ENCODE data around the gene PLA2G15.

PLA2G15 gene

DNA sequence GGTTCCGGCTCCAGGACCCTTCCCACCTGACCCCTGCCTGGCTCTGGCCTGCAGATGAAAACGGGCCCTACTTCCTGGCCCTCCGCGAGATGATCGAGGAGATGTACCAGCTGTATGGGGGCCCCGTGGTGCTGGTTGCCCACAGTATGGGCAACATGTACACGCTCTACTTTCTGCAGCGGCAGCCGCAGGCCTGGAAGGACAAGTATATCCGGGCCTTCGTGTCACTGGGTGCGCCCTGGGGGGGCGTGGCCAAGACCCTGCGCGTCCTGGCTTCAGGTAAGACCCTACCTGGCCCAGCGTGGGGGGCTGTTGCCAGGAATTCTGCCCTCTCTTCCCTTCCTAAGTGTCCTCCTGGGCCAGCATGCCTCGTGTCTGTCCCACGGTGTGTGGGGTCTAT, 10.5 kb downstream of the PLA2G15 start:
- DNase-seq: no peak

DNA sequence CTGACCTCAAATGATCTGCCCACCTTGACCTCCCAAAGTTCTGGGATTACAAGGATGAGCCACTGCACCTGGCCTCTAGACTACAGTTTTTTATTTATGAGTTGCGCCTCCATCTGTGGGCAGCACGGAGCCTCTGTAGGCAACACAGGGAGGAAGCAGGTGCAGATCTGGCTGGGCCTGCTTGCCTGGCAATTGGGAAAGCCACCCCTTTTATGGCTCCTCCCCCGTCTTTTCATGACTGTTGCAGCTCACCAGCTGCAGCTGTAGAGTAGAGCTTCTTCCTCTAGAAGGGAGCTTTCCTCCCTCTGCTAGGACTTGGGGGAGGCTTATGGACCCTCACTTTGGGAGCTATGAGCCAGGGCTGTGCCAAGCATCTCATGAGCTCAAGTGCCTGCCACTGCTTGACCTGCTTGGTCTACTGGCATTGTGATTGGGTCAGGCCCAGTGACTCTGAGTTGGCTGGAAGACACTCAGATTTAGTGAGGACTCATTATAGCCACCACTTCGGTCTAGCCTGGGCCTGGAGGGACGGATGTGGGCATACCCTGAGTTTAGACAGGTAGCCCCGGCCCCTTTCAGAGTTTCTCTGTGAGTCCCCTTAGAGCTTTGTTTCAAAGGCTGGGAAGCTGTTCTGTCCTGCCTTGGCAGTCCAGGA, 12.2 kb downstream of the PLA2G15 start:
- no peak for DNase-seq

DNA sequence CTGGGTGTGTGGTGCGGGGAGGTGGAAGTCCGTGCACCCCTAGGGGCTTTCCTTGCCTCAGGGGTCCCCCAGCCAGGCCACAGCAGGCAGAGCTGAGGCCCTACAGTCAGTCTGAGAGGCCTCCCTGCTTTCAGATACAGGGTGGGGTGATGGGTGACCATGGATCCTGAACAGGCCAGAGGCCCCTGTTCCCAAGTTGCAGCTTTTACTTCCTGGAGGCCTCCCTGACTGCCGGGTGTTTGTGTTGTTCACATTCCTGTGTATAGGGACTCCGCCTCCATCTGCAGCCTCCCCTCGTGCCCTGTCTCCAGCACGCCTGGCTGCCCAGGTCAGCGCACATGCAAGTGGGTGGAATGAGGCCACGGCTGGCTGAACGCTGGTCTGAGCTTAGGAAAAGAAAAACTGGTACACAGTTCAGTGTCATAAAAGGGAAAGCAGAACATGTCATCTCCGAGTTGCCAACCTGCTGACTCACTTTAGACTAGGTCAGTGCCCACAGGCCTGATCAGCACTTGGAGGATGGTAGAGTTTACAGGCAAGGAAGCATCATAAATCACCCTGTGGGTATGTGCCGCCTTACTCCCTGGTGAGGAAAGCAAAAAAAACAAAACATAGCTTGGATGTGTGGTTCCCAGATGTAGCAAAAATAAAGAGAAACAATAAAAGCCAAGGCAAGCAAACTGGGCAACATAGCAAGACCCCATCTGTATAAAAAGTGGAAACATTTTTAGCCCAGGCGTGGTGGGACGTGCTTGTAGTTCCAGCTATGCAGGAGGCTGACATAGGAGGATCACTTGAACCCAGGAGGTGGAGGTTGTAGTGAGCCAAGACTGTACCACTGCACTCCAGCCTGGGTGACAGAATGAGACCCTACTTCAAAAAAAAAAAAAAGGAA, 13.0 kb downstream of the PLA2G15 start:
- DNase-seq: no peak

DNA sequence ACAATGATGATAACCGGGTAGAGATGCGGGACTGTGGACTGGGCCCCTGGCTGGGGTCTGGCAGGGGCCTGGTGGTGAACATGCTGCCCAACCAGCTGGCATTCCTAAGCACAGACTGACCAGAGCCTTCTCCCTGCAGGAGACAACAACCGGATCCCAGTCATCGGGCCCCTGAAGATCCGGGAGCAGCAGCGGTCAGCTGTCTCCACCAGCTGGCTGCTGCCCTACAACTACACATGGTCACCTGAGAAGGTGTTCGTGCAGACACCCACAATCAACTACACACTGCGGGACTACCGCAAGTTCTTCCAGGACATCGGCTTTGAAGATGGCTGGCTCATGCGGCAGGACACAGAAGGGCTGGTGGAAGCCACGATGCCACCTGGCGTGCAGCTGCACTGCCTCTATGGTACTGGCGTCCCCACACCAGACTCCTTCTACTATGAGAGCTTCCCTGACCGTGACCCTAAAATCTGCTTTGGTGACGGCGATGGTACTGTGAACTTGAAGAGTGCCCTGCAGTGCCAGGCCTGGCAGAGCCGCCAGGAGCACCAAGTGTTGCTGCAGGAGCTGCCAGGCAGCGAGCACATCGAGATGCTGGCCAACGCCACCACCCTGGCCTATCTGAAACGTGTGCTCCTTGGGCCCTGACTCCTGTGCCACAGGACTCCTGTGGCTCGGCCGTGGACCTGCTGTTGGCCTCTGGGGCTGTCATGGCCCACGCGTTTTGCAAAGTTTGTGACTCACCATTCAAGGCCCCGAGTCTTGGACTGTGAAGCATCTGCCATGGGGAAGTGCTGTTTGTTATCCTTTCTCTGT, 14.0 kb downstream of the PLA2G15 start:
- no peak for DNase-seq

DNA sequence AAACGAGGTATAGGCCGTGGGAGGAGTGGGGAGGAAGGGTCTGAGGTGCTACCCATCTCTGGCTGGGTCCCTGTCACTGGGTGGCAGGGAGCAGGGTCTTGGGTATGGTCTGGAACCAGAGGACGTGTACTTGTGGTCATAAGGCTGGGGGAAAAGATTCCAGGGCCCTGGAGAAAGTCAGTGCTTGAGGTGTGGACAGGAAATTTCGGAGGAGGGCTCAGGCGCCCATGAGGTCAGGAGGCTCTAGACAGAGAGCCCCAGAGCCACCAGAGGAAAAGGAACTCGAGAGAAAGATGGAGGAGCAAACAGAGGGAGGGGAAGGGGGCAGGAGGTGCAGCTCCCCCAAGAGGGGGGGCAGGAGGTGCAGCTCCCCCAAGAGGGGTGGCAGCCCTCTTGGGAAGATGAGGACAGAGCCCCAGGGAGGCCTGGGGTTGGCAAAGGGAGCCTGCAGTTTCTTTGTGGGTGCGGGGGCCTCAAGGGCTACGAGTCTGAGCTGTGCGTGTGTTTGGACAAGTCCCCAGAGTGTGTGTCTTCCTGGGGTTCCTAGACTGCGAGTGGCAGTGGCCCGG, 18.5 kb downstream of the PLA2G15 start:
- DNase-seq: no peak

DNA sequence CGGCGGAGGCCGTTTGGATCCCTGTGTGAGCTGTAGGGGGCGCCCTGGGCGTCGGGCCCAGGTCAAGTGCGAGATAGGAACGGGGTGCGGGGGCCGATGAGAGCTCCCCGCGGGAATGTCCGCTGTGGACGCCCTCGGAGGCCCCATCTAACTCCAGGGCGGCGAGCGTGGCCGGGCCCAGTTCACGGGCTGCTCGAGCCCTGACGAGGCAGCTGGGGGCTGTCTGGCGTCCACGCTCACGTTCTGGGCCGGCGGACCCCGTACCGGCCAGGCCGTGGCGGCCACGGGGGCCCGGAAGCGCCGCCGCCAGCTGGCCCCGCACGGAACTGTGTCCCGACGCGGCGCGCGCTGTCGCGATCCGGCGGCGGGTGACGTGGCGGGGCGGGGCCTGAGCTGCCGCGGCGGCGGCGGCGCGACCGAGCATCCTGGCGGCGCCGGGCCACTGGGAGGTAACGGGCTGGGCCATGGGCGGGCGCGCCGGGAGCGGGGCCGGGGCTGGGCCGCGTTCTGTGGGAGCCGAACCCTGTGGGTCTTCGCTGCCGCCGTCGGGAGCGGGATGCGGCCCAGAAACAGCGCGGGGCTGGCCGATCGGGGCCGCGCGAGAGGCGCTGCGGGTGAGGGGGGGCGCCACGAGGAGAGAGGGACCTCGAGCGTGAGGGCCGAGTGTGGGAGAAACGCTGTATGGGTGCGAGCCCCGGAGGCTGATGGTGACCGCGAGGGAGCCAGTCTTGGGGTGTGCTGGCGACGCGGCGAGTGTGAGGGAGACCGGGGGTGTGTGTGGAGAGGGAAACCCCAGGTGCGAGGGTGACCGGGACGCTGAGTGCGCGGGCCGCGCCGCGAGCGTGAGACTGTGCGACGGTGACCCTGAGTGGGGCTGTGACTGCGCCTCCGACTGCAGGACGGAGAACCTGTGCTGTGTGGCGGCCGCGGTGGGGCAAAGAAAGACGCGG, 19.2 kb downstream of the PLA2G15 start, which contains the start of gene SLC7A6:
TSS of gene SLC7A6 (plus strand) at position 399 of the 950 bp plus-strand sequence. CDS start 10,201 bp downstream, outside the sequence.
- peak; percentile 86 for DNase-seq

DNA sequence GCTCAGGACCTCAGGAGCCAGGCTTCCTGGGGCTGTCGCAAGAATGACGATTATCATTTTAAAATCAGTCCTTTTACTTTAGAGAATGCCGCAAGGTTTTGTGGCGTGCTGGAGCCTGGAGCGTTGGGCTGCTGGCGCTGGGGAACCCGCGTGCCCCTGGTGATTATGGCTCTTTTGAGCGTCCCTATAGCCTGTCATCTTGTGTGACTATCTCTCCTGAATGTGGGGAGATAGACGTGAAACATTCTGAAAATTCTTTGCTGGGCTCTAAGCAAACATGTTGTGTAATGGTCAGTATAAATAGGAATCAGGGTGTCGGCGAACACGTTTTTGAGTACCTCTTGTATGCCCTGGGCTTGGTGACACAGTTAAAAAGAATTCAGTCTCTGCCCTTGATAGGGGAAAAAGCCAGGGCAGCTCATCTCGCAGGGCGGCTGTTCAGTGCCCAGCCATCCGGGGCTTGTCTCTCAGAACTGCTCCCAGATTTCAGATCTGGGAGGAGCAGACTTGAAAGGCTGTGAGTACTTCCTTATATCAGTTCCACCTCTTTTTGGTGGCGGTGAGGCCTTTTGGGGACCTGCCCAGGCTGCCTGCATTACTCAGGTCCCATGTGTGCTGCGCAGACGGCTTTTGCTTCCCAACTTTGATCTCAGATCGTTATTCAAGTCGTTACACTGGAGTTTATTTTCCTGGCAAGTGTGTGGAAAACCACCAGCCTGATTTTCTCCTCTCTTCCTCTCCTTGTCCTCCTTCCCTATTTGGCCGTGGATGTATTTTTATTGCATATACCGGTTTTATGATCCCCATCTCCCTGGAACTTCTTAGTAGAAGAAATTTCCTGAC, 20.1 kb downstream of the PLA2G15 start:
- DNase-seq: peak; percentile 47

DNA sequence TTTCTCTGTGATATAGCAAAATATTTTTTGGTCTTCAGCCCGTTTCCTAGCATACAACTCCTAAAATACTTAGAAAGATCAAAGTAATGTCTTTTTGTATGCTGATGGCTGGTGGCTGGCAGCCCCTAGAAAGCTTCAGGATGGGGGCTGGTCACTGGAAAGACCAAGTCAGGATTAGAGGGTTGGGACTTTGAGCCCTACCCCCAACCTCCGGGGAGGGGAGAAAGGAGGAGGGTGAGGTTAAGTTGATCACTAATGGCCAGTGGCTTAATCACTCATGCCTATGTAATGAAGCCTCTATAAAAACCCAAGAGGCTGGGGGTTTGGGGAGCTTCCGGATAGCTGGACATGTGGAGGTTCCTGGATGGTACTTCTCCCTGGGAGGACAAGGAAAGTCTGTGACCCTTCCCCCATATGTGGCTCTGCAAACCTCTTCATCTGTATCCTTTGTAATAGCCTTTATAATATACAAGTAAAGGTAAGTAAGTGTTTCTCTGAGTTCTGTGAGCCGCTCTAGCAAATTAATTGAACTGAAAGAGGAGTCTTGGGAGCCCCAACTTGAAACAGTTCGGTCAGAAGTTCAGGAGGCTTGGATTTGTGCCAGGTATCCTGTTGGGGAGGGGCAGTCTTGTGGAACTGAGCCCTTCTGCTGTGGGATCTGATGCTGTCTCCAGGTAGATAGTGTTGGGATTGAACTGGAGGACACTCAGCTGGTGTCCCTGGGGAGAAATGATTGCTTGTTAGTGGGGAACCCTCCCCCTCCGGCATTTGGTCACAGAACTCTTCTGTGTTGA, 22.6 kb downstream of the PLA2G15 start:
- no peak for DNase-seq

DNA sequence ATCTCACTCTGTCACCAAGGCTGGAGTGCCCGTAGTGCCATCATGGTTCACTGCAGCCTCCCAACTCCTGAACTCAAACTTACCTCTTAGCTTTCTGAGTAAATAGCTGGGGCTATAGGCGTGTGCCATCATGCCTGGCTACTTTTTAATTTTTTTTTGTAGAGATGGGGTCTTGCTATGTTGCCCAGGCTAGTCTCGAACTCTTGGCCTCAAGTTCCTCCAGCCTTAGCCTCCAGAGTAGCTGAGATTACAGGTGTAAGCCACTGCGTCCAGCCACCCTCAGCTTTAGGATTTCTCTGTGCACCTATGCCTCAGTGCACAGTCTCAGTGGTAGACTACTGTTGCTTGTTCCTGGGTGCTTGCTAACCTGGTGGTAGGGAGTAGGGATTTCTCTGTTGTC, 24.6 kb downstream of the PLA2G15 start:
- no peak for DNase-seq

DNA sequence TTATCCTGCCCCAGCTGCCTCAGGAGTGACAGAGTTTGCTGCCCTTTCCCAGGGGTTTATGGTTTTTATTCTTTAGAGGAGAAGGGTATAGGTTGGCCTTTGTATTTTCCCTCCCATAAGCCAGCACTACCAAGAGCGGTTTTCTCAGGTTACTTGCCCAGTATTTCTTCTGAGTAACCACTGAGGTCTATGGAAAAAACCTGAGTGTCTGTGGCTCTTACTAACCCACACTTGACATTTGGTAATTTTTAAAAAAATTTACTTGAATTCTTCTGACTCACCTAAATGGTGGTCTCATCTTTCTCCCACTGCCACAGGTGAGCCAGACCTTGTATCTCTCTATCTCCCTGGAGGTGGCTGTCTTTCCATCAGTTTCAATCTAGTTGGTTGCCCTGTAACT, 25.2 kb downstream of the PLA2G15 start:
- no peak for DNase-seq

DNA sequence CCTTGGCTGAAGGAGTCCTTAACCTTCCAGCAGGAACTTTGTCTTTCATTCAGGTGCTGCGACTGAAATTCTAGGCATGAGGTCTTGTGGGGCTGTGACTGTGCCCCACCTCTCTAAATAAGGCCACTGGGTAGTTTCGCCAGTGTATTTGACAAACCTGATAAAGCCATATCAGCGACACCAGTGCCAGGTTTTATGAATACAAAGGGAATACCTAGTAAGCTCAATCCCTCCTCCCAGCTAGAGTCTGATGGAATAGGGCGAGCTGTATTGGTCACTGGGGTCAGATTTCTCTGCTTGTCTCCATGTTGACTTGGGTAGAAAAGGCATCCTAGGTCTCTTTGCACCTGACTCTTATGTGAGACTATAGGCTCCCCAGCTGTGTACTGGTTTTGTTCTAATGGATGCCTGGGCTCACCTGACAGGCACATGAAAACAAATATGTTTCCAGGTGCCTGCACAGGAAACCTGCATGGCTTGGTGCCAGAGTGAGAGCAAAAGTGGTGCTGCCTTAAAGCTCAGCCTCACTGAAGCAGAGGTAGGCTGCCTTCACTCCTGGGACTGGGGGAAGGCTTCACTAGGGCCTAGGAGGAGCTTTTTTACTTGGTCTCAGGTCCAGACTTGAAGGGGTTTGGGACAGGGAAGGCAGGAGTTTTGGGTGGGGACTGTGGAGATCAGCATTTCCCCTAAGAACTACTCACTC, 27.5 kb downstream of the PLA2G15 start:
- peak; percentile 21 for DNase-seq

DNA sequence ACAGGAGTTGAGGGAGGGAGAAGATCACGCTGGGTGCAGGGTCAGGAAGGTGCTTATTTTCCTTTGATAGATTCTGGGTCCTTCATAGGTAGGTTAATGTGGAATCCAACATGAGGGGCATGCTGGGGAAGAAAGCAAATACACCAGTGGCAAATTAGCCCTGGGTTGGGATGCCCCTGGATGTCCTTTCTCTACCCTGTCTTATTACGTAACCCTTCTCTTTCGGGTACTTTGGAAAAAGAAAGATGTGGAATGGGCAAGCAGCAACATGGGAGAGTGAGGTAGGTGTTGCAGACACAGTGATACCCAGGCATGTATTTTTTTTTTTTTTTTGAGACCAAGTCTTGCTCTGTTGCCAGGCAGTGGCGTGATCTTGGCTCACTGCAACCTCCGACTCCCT, 28.3 kb downstream of the PLA2G15 start:
- no peak for DNase-seq

DNA sequence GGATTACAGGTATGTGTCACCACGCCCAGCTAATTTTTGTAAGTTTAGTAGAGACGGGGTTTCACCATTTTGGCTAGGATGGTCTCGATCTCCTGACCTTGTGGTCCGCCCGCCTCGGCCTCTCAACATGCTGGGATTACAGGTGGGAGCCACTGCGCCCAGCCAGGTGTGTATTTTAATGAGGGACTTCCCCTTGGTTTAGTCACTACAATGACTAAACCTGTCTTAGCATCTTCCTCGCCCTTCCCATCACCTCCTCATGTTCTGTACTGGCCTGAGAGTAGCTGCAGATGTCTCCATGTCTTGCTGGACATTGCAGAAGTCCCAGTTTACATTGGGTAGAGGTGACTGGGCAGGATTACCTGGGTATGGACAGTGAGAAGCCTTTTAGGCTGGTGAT, 28.7 kb downstream of the PLA2G15 start:
- no peak for DNase-seq

DNA sequence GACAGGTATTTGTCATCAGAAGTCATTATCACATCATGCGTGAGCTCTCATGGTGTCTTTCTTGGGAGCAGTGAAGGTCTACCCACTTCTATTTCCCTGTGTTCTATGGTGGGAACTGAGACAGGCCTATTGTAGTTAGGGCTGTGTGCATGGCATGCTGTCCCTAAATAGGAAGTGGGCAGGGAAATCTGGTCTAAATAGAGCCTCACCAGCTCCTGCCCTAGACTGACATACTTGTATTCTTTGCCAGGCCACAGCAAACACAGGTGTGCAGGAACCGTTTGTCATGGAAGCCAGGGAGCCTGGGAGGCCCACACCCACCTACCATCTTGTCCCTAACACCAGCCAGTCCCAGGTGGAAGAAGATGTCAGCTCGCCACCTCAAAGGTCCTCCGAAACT, 29.3 kb downstream of the PLA2G15 start:
- DNase-seq: no peak

DNA sequence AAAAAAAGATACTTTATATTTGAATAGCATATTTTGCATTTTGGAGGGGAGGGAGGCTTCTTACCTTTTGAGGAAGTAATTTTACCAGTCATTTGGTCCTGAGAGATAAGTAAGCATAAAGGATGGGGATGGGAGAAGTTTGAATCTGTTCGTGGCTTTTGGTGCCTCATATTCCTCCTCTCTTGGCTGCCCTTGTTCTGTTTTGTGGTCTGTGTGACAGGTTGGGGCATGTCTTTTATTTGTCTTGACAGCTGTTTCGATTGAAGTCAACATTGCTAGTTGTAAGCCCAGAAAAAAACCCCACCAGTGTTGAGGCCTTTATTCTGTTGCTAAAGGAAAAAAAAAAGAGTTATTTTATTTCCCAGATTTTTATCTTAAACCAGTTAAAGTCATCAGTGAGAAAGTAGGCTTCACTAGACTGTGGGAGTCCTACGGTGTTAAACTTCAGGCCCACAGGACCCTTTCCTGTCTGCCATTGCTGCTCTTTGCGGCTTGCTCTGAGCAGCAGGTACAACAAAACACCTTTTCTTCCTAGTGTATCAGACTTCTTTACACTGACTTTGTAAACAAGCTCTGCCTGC, 30.5 kb downstream of the PLA2G15 start:
- DNase-seq: no peak

DNA sequence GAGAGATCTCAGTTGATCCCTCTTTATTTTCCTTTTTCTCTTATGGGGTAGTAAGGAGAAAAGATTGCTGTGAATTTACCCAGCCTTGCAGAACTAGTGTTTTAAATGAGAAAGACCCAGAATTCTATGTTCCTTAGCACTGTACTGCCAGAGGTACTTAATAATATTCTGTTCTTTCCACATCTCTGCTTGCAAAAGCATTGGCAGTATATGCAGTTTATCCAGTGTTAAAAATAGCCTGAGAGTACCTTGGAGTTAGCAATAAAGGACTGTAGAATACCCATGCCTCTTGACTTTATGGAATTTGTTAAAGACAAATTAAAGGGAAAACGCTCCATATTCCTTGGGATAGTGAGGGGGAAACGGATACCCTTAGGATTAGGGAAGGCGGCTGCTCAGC, 31.1 kb downstream of the PLA2G15 start:
- no peak for DNase-seq

DNA sequence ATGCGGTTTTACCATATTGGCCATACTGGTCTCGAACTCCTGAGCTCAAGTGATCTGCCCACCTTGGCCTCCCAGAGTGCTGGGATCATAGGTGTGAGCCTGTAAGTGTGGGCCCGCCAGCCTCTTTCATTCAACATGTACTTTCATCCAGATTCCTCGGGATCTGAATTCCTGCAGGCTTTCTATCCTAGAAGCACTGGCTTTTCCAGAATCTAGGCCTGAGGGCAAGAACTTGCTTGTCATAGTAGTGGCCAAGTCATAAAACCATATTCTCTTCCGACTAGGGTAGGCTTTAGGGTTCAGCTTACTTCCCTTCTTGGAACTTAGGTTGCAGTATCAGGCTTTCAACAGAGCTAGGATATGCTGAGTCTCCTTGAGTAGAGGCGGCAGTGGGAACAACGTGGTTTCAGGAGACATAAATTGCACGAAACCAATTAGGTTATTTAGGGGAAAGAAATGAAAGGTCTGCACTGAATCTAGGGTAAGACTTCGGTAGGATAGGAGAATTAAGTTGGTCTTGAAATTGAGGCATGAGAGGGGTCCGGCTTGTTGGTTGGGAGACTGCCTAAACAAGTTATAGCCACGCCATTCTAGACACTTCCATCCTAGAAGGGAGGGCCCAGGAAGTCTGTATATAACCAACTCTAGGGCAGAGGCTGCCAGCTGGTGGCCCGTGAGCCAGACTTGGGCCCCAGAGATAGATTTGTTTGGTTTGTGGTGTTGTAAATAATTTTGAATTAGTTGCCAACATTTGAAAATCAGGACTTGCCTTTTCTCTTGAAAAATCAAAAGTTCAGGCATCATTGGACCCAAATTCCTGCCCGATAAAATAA, 34.8 kb downstream of the PLA2G15 start:
- DNase-seq: no peak
